ENCODE measurements around the gene MAP7D2. TPM values are rescaled to one million over a fixed set of nuclear protein-coding genes. Genes with fewer than 3 reads are reported as not detected.

Gene MAP7D2
- polyA plus RNA-seq, 3 donors, result 0.45 TPM; not detected in 2

GRCh38 chrX:20124964-20125363 lies 8.3 kb upstream of the MAP7D2 start:
- H3K79me2 ChIP-seq (ENCODE audit: insufficient read depth, low read length), result no peaks in the 10 kb centered on the region
- H2AFZ ChIP-seq (ENCODE audit: insufficient read depth, low read depth, low read length, poor library complexity, severe bottlenecking), result no peak overlapping the region
- intact Hi-C loops (cut with micrococcal nuclease), result no loop called here
- peaks cover 0 to 4% (median 1%) of the 10 kb centered on the region in 3 donors for H3K27me3 Mint-ChIP-seq (ENCODE audit: low read depth in 3 of 3)
- no peak overlapping the region for H3K9ac ChIP-seq (ENCODE audit: insufficient read depth, low read length, poor library complexity, severe bottlenecking)
- peaks cover 11 to 39% of the 10 kb centered on the region in 2 donors for H3K36me3 ChIP-seq (replicated peaks in 1 of 2; ENCODE audit: control insufficient read depth in 1 of 2, insufficient read depth in 2 of 2, low read length in 2 of 2)
- H3K4me1 Mint-ChIP-seq, result no peaks in the 10 kb centered on the region
- H3K27ac ChIP-seq (ENCODE audit: low read depth in 1 of 2, low read length in 2 of 2), result no peak overlapping the region
- no peak overlapping the region for H3K4me2 ChIP-seq (replicated peaks; ENCODE audit: extremely low read depth, low read length, poor library complexity, severe bottlenecking)
- no peak for DNase-seq
- H3K27me3 ChIP-seq (ENCODE audit: control insufficient read depth in 2 of 2, insufficient read depth in 2 of 2, low read length in 2 of 2), result no peaks in the 10 kb centered on the region
- H3K36me3 Mint-ChIP-seq, result peaks cover 8 to 37% of the 10 kb centered on the region in 2 donors
- H3K4me3 ChIP-seq (replicated peaks in 1 of 3; ENCODE audit: low read depth in 2 of 3, low read length in 3 of 3), result no peak overlapping the region
- H4K20me1 ChIP-seq (ENCODE audit: insufficient read depth, low read length), result peaks cover 13% of the 10 kb centered on the region
- TF ChIP-seq CTCF (IDR thresholded peaks at IDR 0.05), result no peak
- H3K4me3 Mint-ChIP-seq, result no peak overlapping the region
- H3K4me1 ChIP-seq (ENCODE audit: control insufficient read depth in 1 of 2, insufficient read depth in 2 of 2, low read length in 2 of 2), result no peaks in the 10 kb centered on the region
- H3K9me3 Mint-ChIP-seq, result no peaks in the 10 kb centered on the region
- no peak overlapping the region for H3K27ac Mint-ChIP-seq
- no peaks in the 10 kb centered on the region for H3K9me3 ChIP-seq (replicated peaks in 1 of 2; ENCODE audit: control insufficient read depth in 1 of 2, insufficient read depth in 1 of 2, low read length in 2 of 2)

GRCh38 chrX:20118065-20118824 lies 1.5 kb upstream of the MAP7D2 start:
- H3K36me3 Mint-ChIP-seq, result peaks cover 0 to 4% of the 10 kb centered on the region in 2 donors
- peaks cover 0 to 15% (median 9%) of the 10 kb centered on the region in 7 donors for H3K9me3 Mint-ChIP-seq
- Histone ChIP-seq H2AFZ (ENCODE audit: insufficient read depth, low read depth, low read length, poor library complexity, severe bottlenecking) (no peak overlapping the region), H4K20me1 (ENCODE audit: insufficient read depth, low read length) (no peaks in the 10 kb centered on the region), H3K79me2 (ENCODE audit: insufficient read depth, low read length) (no peaks in the 10 kb centered on the region), H3K9ac (ENCODE audit: insufficient read depth, low read length, poor library complexity, severe bottlenecking) (no peak overlapping the region), H3K4me1 (ENCODE audit: control insufficient read depth in 1 of 2, insufficient read depth in 2 of 2, low read length in 2 of 2) (peaks cover 6 to 11% of the 10 kb centered on the region in 2 donors), H3K27ac (ENCODE audit: low read depth in 1 of 2, low read length in 2 of 2) (no peak overlapping the region), H3K9me3 (replicated peaks in 1 of 2; ENCODE audit: control insufficient read depth in 1 of 2, insufficient read depth in 1 of 2, low read length in 2 of 2) (peaks cover 0 to 14% of the 10 kb centered on the region in 2 donors), H3K27me3 (ENCODE audit: control insufficient read depth in 2 of 2, insufficient read depth in 2 of 2, low read length in 2 of 2) (peaks cover 32 to 44% of the 10 kb centered on the region in 2 donors), H3K36me3 (replicated peaks in 1 of 2; ENCODE audit: control insufficient read depth in 1 of 2, insufficient read depth in 2 of 2, low read length in 2 of 2) (no peaks in the 10 kb centered on the region), H3K4me3 (replicated peaks in 1 of 3; ENCODE audit: low read depth in 2 of 3, low read length in 3 of 3) (no peak overlapping the region), H3K4me2 (replicated peaks; ENCODE audit: extremely low read depth, low read length, poor library complexity, severe bottlenecking) (no peak overlapping the region)
- H3K4me3 Mint-ChIP-seq, result no peak overlapping the region
- peaks cover 23 to 53% (median 45%) of the 10 kb centered on the region in 3 donors for H3K27me3 Mint-ChIP-seq (ENCODE audit: low read depth in 3 of 3)
- intact Hi-C loops (cut with micrococcal nuclease), result no loop called here
- TF ChIP-seq CTCF (IDR thresholded peaks at IDR 0.05), result no peak
- H3K4me1 Mint-ChIP-seq, result peaks cover 12% of the 10 kb centered on the region
- peak overlapping the region in 1 of 7 donors; percentile 20 for H3K27ac Mint-ChIP-seq
- no peak for DNase-seq
- 94% methylated on average over 3 of the region's 12 CpGs for WGBS (ENCODE audit: insufficient coverage)
